Umbilical cord (tissue), 2 donors: Measurements from ENCODE around the gene PTRHD1. TPM values are rescaled to one million over a fixed set of nuclear protein-coding genes. Genes with fewer than 3 reads are reported as not detected.

Experiments used
- DNase-seq: peaks from one replicate; pipeline ENCODE4 v3.0.0-alpha.2; 2015; ENCODE audit warnings: low spot score
- total RNA-seq: library from RNA; depleted of rRNA; stranded (reverse); fragments of >200 nt; gene quantifications from one replicate; pipeline ENCODE4 v1.2.3, GENCODE V29; 2014; ENCODE audit warnings: low replicate concordance; ENCODE audit not compliant: insufficient read depth

Gene PTRHD1
- total RNA-seq, 1 donor from 2014 or later: 27.4 TPM

GRCh38 chr2:24762518-24762917, 30.7 kb downstream of the PTRHD1 start:
- no peak for DNase-seq

GRCh38 chr2:24761866-24762265, 31.3 kb downstream of the PTRHD1 start:
- DNase-seq: no peak

- no peak for DNase-seq
Observed at GRCh38 chr2:24756789-24757188, 36.4 kb downstream of the PTRHD1 start.

GRCh38 chr2:24754985-24755705, 38.0 kb downstream of the PTRHD1 start:
- no peak for DNase-seq

GRCh38 chr2:24749069-24749691, 44.0 kb downstream of the PTRHD1 start:
- DNase-seq: no peak

GRCh38 chr2:24747299-24747698, 45.9 kb downstream of the PTRHD1 start:
- no peak for DNase-seq

- no peak for DNase-seq
Observed at GRCh38 chr2:24745825-24746224, 47.4 kb downstream of the PTRHD1 start.

- no peak for DNase-seq
Observed at GRCh38 chr2:24744356-24744755, 48.8 kb downstream of the PTRHD1 start.

GRCh38 chr2:24743924-24744323, 49.3 kb downstream of the PTRHD1 start:
- no peak for DNase-seq

- no peak for DNase-seq
Observed at GRCh38 chr2:24742730-24743129, 50.5 kb downstream of the PTRHD1 start.

- no peak for DNase-seq
Observed at GRCh38 chr2:24740142-24740541, 53.0 kb downstream of the PTRHD1 start.

Other genes with a start within 250 kb of the PTRHD1 start
- 3.1 TPM for gene CENPO, start within 50 bp of the PTRHD1 start, total RNA-seq
- 35.6 TPM for gene ADCY3, start 126.8 kb upstream of the PTRHD1 start, total RNA-seq
- gene DNAJC27, start 178.6 kb upstream of the PTRHD1 start, total RNA-seq: 5.3 TPM
- 4.3 TPM for gene EFR3B, start 248.7 kb upstream of the PTRHD1 start, total RNA-seq